Gastroesophageal sphincter (tissue), 3 donors: Measurements from ENCODE around the gene NAV2.

Source experiments
- CTCF ChIP-seq, 4 experiments: fragments of 200-600 bp in 2 of 4; fragments of 450-650 bp in 2 of 4; sonication (generic) in 1 of 4; IDR thresholded peaks; one replicate each; pipeline ENCODE4 v1.5.1; 2017 to 2019; ENCODE audit warnings: antibody characterized with exemption in 4 of 4, mild to moderate bottlenecking in 2 of 4, moderate library complexity in 2 of 4
- EP300 ChIP-seq: sonication (generic); formaldehyde crosslinking; IDR thresholded peaks from one replicate; pipeline ENCODE4 v1.6.1; 2017; ENCODE audit warnings: antibody characterized with exemption, mild to moderate bottlenecking

- no peak for TF ChIP-seq CTCF (IDR thresholded peaks at IDR 0.05)
- TF ChIP-seq EP300 = no peak
Measured at GRCh38 chr11:20029193-20029592, 316.6 kb downstream of the NAV2 start.
